Measurements from ENCODE around the gene SYTL2. TPM values are rescaled to one million over a fixed set of nuclear protein-coding genes. Genes with fewer than 3 reads are reported as not detected.

SYTL2 gene
- total RNA-seq, 1 experiment from 2014 or later: 2.1 TPM

DNA sequence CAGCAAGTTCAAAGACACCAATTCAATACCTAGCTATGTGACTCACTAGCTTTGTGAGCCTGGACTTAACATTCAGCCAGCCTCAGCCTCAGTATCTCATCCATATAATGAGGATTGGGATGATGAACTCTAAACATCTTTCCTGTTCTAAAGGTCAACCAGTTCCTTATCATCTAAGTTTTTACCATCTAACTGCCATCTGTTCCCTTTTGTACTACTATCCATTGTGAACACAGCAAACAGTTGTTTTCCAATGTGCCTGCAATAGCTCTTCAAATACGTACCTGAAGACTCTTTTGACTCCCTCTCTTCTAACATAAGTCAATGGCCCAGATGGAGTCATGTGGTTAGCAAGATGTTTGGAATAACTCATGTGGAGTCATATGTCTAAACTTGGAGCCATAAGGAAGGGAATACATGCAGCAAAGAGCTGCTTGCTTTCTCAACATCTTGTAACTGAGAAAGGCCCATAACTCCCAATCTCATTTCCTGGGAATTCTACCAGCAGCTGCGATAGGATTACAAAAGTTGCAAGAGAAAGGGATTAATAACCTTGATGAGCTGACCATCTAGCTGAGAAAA, 19.4 kb downstream of the SYTL2 start:
- peaks cover 10% of the 10 kb centered on the region for H3K4me1 Mint-ChIP-seq (ENCODE audit: insufficient read depth, unreplicated experiment)
- ChIA-PET CTCF (no interaction called here), POLR2A (interaction anchor here (0.8 kb wide), 1 partner anchor 124 kb away, joined by 3 read pairs; no protein-coding TSS in a partner anchor)
- TF ChIP-seq, protein P1, sequence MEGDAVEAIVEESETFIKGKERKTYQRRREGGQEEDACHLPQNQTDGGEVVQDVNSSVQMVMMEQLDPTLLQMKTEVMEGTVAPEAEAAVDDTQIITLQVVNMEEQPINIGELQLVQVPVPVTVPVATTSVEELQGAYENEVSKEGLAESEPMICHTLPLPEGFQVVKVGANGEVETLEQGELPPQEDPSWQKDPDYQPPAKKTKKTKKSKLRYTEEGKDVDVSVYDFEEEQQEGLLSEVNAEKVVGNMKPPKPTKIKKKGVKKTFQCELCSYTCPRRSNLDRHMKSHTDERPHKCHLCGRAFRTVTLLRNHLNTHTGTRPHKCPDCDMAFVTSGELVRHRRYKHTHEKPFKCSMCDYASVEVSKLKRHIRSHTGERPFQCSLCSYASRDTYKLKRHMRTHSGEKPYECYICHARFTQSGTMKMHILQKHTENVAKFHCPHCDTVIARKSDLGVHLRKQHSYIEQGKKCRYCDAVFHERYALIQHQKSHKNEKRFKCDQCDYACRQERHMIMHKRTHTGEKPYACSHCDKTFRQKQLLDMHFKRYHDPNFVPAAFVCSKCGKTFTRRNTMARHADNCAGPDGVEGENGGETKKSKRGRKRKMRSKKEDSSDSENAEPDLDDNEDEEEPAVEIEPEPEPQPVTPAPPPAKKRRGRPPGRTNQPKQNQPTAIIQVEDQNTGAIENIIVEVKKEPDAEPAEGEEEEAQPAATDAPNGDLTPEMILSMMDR (IDR thresholded peaks at IDR 0.05; ENCODE audit: unreplicated experiment): no peak
- H3K36me3 Mint-ChIP-seq (ENCODE audit: insufficient read depth, unreplicated experiment): no peaks in the 10 kb centered on the region
- no peaks in the 10 kb centered on the region for H3K9me3 Mint-ChIP-seq (ENCODE audit: unreplicated experiment)
- no peak overlapping the region for H3K4me3 Mint-ChIP-seq (ENCODE audit: unreplicated experiment)
- no peak overlapping the region for H3K27ac Mint-ChIP-seq (ENCODE audit: low read depth, unreplicated experiment)
- no peak for DNase-seq (ENCODE audit: unreplicated experiment)
- no peaks in the 10 kb centered on the region for H3K27me3 Mint-ChIP-seq (ENCODE audit: insufficient read depth, unreplicated experiment)
- intact Hi-C loops (cut with micrococcal nuclease): no loop called here
- BruUV-seq (replicated peaks): no TSS peak

DNA sequence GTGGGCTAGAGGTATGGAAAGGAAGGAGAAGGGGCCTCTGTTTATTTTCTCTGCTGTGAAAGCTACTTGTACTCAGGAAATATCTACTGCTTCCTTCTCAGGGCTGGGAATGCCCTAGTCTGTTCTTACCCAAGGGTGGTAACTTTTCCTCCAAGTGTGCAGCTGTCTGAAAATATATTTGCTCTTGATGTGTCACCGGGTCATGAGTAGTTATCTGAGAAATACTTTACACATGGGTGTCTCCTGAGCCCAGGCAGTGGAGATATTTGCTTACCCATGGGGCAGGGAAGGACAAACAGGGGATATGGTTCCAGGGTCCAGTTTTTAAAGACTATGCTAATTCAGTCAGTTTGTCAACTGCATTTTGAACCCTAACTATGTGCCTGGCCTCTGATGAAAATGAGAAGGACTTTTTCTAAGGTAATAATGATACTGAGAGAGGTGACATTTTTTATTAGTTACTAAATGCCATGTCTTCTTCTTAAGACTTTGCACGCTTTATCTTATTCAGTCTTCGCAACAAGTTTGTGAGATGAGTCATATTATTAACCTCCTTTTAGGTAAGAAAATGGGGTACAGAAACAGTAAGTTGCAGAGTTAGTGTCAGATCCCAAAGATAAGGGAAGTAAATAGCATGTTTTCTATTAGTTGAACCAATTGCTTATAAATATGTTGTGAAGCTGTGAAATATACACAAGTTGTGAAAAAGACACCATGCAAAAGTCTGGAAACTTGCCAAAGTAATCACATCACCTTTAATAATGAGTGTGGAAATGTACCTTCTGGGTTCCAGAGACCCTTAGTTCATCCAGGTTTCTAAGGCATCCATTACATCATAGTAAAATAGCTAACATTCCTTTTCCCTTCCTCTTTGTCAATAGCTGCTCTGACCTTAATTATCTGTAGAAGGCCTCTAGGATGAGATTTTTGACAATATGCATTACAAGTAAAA, 22.9 kb downstream of the SYTL2 start:
- H3K4me1 Mint-ChIP-seq (ENCODE audit: insufficient read depth, unreplicated experiment): peaks cover 10% of the 10 kb centered on the region

DNA sequence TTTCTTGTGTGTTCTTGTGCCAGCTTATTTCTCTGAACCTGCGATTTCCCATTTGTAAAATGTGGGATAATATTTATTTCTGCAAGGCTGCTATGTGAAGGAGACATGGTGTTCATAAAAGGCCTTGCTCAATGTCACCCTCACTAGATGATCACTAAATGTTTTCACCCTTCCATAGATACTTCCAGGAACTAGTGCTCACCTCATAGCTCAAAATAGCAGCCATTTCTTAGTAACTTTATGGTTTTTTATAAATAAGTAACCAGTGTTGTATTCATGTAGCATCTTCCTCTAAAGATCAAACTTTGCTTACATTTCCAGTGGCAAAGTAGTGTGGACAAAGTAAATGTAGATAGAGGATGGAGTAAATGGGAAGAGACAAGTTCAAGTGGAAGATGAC, 23.8 kb downstream of the SYTL2 start:
- TF ChIP-seq, protein P1 (IDR thresholded peaks at IDR 0.05; ENCODE audit: unreplicated experiment): no peak
- CTCF ChIA-PET: interaction anchor here (0.6 to 0.9 kb wide), 3 partner anchors 29 to 632 kb away, joined by 3 read pairs; no protein-coding TSS in a partner anchor
- POLR2A ChIA-PET: interaction anchor here (1.2 kb wide), 1 partner anchor 9 kb away, joined by 3 read pairs; no protein-coding TSS in a partner anchor
- no TSS peak for BruUV-seq (replicated peaks)
- H3K36me3 Mint-ChIP-seq (ENCODE audit: insufficient read depth, unreplicated experiment): no peaks in the 10 kb centered on the region
- no peak for DNase-seq (ENCODE audit: unreplicated experiment)
- intact Hi-C loops (cut with micrococcal nuclease): no loop called here
- peaks cover 10% of the 10 kb centered on the region for H3K4me1 Mint-ChIP-seq (ENCODE audit: insufficient read depth, unreplicated experiment)
- H3K27me3 Mint-ChIP-seq (ENCODE audit: insufficient read depth, unreplicated experiment): no peaks in the 10 kb centered on the region
- H3K4me3 Mint-ChIP-seq (ENCODE audit: unreplicated experiment): no peak overlapping the region
- no peaks in the 10 kb centered on the region for H3K9me3 Mint-ChIP-seq (ENCODE audit: unreplicated experiment)
- H3K27ac Mint-ChIP-seq (ENCODE audit: low read depth, unreplicated experiment): no peak overlapping the region

More for the DNA sequence above, 22.9 kb downstream of the SYTL2 start:
- no peaks in the 10 kb centered on the region for H3K36me3 Mint-ChIP-seq (ENCODE audit: insufficient read depth, unreplicated experiment)
- intact Hi-C loops (cut with micrococcal nuclease): no loop called here
- no peaks in the 10 kb centered on the region for H3K9me3 Mint-ChIP-seq (ENCODE audit: unreplicated experiment)
- H3K4me3 Mint-ChIP-seq (ENCODE audit: unreplicated experiment): no peak overlapping the region
- H3K27ac Mint-ChIP-seq (ENCODE audit: low read depth, unreplicated experiment): no peak overlapping the region
- no peaks in the 10 kb centered on the region for H3K27me3 Mint-ChIP-seq (ENCODE audit: insufficient read depth, unreplicated experiment)
- DNase-seq (ENCODE audit: unreplicated experiment): no peak
- ChIA-PET CTCF (interaction anchor here (0.7 to 0.9 kb wide), 2 partner anchors 96 to 631 kb away, joined by 3 read pairs; no protein-coding TSS in a partner anchor), POLR2A (interaction anchor here (0.9 to 1.2 kb wide), 2 partner anchors 8 to 26 kb away, joined by 3 read pairs; no protein-coding TSS in a partner anchor)
- TF ChIP-seq, protein P1 (IDR thresholded peaks at IDR 0.05; ENCODE audit: unreplicated experiment): no peak
- no TSS peak for BruUV-seq (replicated peaks)
